ENCODE results near the gene MARS1. TPM values are rescaled to one million over a fixed set of nuclear protein-coding genes. Genes with fewer than 3 reads are reported as not detected.
A peak's percentile ranks its signal among the peaks of the same experiment; 100 is the strongest.

MARS1 gene
- total RNA-seq, 1 donor from 2014 or later: 131 TPM

GRCh38 chr12:57471661-57472060, 16.2 kb upstream of the MARS1 start:
- Histone ChIP-seq H3K27me3 (ENCODE audit: low read depth) (peaks cover 34% of the 10 kb centered on the region), H3K9me3 (no peaks in the 10 kb centered on the region), H3K27ac (no peak overlapping the region), H3K4me3 (no peak overlapping the region), H3K4me1 (peaks cover 19% of the 10 kb centered on the region), H3K36me3 (peaks cover 3% of the 10 kb centered on the region)
- intact Hi-C loops (cut with DNase I): no loop called here
- ATAC-seq: no peak
- no peak for DNase-seq
- no peak for TF ChIP-seq CTCF (IDR thresholded peaks at IDR 0.05)

- intact Hi-C loops (cut with DNase I): no loop called here
- no peak overlapping the region for H3K27ac ChIP-seq
- peaks cover 3% of the 10 kb centered on the region for H3K36me3 ChIP-seq
- H3K4me3 ChIP-seq: no peak overlapping the region
- peaks cover 19% of the 10 kb centered on the region for H3K4me1 ChIP-seq
- peaks cover 39% of the 10 kb centered on the region for H3K27me3 ChIP-seq (ENCODE audit: low read depth)
- no peaks in the 10 kb centered on the region for H3K9me3 ChIP-seq
- no peak for TF ChIP-seq CTCF (IDR thresholded peaks at IDR 0.05)
- DNase-seq: no peak
- ATAC-seq: no peak
Measured at GRCh38 chr12:57472391-57472790, 15.5 kb upstream of the MARS1 start.

- ATAC-seq: no peak
- Histone ChIP-seq H3K9me3 (no peaks in the 10 kb centered on the region), H3K4me1 (peaks cover 21% of the 10 kb centered on the region), H3K4me3 (no peak overlapping the region), H3K27me3 (ENCODE audit: low read depth) (peaks cover 36% of the 10 kb centered on the region), H3K36me3 (peaks cover 3% of the 10 kb centered on the region), H3K27ac (no peak overlapping the region)
- no peak for TF ChIP-seq CTCF (IDR thresholded peaks at IDR 0.05)
- no peak for DNase-seq
- intact Hi-C loops (cut with DNase I): no loop called here
Measured at GRCh38 chr12:57473392-57473791, 14.5 kb upstream of the MARS1 start.

GRCh38 chr12:57473886-57474285, 14.0 kb upstream of the MARS1 start:
- intact Hi-C loops (cut with DNase I): no loop called here
- H3K36me3 ChIP-seq: peaks cover 3% of the 10 kb centered on the region
- H3K27me3 ChIP-seq (ENCODE audit: low read depth): peaks cover 36% of the 10 kb centered on the region
- no peak for TF ChIP-seq CTCF (IDR thresholded peaks at IDR 0.05)
- ATAC-seq: no peak
- H3K4me3 ChIP-seq: no peak overlapping the region
- no peaks in the 10 kb centered on the region for H3K9me3 ChIP-seq
- H3K4me1 ChIP-seq: peaks cover 26% of the 10 kb centered on the region
- H3K27ac ChIP-seq: no peak overlapping the region
- no peak for DNase-seq

GRCh38 chr12:57474430-57474829, 13.4 kb upstream of the MARS1 start:
- Histone ChIP-seq H3K4me1 (peaks cover 31% of the 10 kb centered on the region), H3K4me3 (no peak overlapping the region), H3K27ac (no peak overlapping the region), H3K36me3 (peaks cover 3% of the 10 kb centered on the region), H3K27me3 (ENCODE audit: low read depth) (peaks cover 36% of the 10 kb centered on the region), H3K9me3 (no peaks in the 10 kb centered on the region)
- no peak for TF ChIP-seq CTCF (IDR thresholded peaks at IDR 0.05)
- intact Hi-C loops (cut with DNase I): no loop called here
- DNase-seq: no peak
- ATAC-seq: no peak

- no peak for TF ChIP-seq CTCF (IDR thresholded peaks at IDR 0.05)
- ATAC-seq (no peak), DNase-seq (no peak)
- H3K4me3 ChIP-seq: peak overlapping the region; percentile 57
- no peak overlapping the region for H3K27ac ChIP-seq
- intact Hi-C loops (cut with DNase I): no loop called here
- H3K36me3 ChIP-seq: peaks cover 3% of the 10 kb centered on the region
- H3K27me3 ChIP-seq (ENCODE audit: low read depth): peaks cover 36% of the 10 kb centered on the region
- H3K9me3 ChIP-seq: no peaks in the 10 kb centered on the region
- H3K4me1 ChIP-seq: peaks cover 31% of the 10 kb centered on the region
Measured at GRCh38 chr12:57474862-57475261, 13.0 kb upstream of the MARS1 start.

All from lower lobe of right lung (tissue), 2 donors.